NCI-H1092 treated with DMSO at 0.1 percent for 48 hours (cell line): ENCODE measurements around the gene VSTM4.

Experiments
- DNase-seq: peaks from one replicate; lab custom pipeline; 2025; lab: John Stamatoyannopoulos, UW

VSTM4 gene

DNA sequence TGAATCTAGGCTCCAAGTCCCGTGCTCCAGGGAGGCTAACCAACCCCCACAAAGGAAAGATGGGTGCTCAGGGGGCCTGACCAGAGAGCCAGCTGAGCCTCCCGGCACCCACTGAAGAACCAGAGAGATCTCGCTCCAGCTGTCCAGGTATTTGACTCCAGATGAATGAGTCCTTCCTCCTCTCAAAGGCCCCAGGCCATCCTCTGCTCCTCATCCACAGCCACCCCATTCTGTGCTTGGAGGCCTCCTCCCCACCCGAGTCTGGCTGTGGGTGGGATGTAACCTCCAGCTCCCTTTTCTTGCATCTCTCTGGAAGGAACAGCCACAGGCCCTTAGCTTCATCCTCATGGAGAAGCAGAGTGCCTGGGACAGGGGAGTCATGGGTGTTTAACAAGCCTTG is 44.6 kb downstream of the VSTM4 start:
- no peak for DNase-seq

DNA sequence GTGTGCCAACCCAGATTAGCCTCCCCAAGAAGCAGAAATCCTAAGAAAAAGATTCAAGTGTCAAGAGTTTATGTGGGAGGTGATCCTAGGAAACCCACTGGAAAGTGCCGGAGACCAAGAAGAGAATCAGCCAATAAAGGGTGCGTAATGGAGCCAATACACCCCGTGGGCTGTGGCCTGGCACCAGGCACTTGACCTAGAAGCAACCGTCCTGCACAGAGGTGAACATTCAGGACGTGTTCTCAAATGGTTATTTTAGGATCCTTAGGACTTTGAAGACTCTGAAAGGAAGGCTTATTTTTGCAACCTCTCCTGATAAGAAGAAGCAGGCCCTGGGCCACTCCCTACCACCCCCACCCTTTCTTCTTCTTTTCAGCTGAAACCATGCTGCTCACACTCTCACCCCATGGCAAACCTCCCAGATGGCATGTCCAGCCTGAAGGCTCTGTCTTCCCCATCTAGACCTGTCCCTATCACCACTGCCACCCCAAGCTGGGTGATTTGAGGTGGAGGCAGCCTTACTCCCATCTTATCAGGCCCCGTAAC is 46.6 kb downstream of the VSTM4 start:
- DNase-seq, result no peak

DNA sequence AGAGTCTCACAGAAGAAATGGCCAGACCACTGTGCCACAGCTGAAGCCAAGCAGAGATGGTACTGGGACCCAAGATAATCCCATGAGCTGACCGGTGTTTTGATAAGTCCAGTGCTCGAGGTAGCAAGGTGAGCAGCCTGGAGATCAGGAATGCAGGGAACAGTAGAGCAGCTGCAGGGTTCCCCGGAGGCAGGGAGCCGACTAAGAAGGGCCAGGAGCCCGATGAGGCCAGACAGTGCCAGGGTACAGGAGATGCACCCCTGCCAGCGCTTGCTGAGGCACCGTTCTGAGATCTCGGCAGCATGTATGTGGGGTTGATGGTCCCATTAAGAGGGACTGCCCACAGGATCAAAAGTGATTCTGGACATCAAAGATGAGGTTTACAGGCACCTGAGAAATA is 47.1 kb downstream of the VSTM4 start:
- DNase-seq, result no peak

DNA sequence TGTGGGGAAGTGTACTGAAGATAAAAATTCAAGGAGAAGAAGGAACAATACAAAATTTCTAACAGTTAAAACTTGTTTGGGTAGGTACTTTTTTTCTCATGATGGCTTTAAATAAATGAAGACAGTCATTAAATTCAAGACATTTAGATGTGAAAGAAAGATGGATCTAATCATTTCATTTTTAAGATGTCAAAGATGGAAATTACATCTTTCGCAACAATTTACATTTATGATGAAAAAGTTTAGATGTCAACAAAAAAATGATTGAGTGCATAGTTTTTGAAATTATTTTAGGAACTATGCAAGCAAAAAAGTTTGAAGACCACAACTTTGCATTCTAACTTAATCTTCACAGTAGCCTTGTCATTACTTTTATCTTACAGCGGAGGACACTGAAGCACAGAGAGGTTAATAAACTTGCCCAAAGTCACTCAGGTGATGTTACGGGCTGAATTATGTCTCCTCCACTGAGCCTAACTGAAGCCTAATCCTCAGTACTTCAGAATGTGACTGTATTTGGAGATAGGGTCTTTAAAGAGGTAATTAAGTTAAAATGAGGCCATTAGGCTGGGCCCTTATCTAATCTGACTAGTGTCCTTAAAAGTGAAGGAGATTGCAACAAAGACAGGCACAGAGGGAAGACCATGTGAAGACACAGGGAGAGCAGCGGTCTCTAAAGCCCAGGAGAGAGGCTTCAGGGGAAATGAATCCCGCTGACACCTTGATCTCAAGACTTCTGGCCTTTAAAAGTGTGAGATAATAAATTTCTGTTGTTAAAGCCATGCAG is 48.2 kb downstream of the VSTM4 start:
- no peak for DNase-seq

DNA sequence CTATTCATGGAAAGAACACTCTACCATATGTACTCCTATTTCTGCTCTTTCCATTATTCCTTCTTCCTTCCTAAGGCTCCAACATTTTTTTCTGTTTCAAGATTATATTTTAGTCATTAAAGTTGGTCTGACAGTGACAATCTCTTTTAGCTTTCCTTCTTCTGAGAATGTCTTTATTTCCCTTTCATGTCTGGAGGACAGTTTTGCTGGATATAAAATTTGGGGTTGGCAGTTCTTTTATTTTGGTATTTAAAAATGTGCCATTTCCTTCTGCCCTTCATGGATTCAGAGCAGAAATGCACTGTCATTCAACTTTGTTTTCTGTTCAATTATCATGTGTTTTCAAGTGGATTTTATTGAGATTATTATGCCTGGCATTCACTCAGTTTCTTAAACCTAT is 53.1 kb downstream of the VSTM4 start:
- no peak for DNase-seq

DNA sequence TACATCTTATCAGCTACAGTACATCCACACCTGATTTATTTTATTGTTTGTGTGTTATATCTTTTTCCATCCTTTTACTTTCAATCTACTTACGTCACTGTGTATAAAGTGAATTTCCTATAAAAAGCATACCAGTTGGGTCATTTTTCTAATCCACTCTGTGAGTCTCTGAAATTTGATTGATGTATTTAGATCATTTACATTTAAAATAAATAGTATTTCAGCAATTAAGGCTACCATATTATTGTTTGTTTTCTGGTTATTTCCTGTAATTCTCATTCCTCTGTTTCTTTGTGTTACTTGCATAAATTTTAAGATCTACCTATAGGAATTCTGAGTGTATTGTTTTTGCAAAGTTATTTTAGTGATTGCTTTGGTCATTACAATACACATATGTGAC is 53.7 kb downstream of the VSTM4 start:
- no peak for DNase-seq

DNA sequence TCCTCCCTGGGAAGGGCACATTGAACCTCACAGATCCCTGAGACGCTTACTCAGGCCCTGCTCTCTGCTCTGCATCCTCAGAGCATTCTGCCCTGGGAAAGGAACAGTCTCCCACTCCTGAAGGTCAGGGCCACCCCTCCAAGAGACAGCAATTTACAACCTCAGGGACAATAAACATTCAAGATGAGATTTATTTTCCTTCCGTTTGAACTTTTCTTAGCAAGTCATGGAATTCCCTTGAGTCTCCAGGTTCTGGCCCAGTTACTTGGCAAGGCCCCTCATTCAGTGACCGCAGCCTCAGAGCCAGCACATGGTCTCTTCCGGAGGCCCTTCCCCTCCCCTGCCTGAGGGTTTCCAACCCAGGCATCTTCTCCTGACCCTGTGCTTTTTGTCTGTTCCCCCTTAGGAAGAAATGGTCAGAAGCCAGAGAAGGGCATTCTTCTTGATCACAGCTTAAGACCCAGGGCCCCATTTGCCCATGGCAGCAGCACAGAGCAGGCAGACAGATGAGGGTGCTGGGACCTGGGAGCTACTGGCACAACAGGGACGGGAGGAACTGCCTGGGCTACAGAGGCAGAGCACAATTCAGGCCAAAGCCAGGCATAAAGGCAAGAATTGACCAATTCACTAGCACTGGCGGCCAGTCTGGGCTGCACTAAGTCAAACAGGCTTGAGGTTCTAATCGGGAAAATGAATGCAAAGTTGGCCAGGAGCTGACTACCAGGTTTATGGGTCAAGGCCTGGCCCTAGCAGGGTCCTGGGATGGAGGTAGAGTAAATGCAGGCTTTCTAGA is 56.7 kb downstream of the VSTM4 start:
- no peak for DNase-seq

DNA sequence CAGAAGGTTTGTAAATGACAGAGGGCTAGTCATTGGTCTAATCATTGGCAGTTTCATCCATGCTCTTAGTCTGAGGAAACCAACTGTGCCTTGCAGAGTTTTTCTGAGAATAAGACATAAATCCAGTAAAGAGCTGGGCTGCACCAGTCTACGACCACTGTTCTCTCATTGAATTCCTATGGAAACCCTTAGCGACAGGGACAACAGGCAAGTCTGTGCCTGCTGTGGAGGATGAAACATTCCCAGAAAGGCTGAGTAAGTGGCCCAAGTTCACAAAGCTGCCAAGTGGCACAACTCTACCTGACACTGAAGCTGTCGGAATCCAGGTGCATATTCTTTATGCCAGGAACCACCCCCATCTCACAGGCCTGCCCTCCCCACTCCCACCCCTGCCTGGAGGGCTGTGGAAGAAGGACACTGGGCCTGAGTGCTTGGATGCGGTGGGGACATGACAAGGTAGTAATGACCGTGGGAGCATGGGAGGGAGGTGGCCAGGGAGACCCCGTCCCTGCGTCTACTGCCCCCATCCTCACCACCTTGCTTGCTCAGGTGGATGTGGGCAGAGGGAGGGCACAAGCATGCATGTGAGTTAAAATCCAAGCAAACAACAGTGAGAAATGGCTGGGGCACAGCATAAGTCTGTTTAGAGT is 58.0 kb downstream of the VSTM4 start:
- DNase-seq, result no peak

DNA sequence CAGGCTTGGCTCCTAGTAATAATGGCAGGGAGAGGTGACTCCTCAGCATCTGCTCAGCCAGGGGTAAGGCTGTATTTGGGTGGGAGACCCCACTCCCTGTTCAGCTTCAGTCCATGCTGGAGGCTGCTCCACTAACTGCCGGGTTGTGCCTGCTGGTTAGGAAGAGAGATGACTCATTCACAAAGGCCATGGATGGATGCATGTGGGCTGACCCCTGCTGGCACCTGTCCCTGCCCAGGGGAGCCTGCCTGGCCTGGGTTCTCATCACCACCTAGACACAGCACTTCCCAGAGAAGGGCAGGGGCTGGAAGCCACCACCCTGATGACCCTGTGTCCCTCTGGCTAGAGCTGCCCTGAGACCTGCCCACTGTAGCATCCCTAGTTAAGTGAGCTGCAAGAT is 59.0 kb downstream of the VSTM4 start:
- DNase-seq, result no peak

DNA sequence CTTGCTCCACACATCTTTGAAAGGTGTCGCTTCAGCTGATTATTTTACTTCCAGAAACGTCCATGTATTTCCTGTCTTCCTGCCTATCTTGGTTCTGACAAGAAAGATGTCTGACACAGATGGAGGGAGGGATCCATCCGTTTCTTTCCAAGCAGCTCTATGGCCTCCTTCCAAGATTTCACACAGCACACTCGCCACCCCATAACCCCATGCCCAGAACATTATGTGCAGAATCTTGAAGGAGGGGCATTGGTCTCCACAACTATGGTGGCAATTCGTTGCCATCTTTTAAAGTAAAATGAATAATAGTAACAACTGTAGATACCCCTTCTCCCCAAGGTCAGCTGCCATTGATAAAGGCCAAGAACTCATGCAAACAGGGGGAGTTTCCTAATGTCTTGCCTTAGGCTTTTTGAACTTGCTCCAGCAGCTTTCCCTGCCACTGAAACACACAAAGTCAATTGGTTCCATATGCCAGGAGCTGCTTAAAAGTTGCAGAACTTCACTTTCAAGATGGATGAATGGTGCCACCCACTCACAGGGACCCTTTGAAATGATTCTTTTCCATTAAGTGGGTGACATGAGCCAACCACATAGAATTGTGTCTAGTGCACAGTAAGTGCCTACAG is 60.0 kb downstream of the VSTM4 start:
- DNase-seq, result no peak

DNA sequence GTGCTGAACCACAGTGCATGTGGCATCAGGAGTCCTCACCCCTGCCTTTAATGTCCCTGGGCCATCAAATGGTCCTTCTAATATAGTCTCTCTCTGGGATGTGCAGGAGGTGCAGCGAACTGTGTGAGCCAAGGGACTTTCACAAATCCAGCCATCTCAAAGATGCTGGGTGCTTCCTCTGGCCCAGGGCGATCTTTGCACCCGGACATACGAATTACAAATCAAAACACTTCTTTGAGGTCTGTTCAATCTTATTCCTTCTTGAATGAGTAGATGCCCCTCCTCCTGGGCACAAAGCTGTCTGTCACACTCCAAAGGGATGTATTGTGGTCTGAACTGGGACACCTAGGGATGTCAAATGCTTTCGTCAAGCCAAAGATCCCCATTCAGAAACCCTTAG is 60.6 kb downstream of the VSTM4 start:
- DNase-seq, result no peak

DNA sequence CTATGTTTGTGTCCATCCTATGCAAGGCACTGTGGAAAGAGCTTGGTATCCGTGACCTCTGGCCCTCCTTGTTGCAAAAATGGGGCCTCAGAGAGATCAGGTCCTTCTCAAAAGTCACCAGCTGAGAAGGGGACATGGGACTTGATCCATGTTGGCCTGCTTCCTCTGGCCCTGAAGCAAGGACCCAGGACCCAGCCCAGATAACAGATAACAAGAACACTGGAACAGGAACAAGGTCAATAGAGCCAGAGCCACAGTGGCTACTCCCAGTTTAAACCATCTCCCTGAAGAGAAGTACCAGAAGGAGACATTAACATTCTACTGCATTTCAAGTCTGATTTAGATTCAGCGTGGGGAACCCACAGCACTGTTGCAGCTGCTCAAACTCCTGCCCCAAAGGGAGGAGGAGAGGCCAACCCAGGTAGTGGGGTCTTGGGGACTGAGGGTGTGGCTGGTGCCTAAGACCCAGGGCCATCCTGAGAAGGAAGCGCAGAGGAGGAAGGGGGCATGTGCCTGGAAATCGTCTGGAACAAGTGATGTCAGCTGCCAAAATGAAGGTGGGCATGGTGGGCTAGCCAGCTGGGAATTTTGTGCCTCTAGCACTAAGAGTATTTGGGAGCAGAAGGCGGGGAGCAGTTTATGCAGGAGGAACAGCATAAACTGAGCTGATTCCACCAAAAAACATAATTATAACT is 61.2 kb downstream of the VSTM4 start:
- DNase-seq, result no peak

DNA sequence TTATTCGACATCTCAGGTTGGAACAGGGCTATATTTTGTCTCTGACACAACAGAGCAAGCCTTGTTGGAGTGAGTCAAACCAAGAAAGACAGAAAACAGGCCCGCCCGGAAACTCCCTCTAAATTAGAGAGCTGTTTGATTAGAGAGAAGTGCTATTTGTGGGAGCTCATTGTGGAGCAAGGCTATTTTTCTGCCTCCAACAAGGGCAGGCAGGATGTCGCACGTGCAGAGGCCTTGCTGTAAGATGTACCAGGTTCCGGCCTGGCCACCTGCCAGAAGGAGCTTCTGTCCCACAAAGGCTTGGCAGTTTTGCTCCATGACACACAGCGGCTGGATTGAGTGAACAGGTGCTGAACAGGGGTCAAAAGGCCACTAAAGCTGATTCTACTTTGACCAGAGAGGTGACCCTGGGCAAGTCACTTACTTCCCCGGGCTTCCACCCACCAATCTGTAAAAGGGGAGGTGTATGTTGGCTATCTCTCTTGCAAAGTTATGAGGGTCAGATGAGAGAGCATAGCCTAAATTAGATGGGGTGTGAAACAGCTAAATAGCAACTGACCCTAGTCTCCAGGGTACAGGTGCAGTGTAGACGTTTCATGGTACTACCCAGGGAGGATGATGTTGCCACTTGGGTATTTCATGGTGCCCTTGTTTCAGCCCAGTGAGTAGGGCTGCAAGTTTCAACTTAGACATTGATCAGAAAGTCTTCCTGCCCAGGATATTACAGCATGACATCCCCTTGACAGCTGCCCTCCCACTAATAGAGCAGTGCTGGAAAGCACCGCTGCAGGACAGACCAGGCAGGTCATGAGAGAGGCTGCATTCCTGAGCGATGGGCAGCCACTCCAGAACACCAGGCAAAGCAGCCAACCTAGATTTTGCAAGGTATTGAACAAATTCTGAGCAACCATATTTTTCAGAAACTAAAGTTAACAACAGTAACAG is 62.0 kb downstream of the VSTM4 start:
- no peak for DNase-seq

DNA sequence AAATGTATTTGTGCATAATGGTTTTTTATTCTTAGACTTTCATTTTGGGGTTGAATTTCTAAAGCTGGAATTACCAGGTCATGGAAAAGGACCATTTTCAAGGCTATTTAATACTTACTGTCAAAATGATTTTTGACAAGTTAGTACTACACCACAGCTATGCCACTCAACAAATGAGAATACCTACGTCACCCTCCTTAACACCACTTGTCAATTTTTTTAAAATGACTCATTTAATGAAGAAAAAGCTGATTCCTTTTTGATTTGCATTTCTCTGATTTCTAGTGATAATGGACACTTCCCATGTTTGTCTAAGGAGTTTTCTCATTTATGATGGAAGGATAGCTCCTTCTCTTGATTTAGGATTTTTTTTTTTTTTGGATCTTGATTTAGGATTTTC is 63.3 kb downstream of the VSTM4 start:
- no peak for DNase-seq

DNA sequence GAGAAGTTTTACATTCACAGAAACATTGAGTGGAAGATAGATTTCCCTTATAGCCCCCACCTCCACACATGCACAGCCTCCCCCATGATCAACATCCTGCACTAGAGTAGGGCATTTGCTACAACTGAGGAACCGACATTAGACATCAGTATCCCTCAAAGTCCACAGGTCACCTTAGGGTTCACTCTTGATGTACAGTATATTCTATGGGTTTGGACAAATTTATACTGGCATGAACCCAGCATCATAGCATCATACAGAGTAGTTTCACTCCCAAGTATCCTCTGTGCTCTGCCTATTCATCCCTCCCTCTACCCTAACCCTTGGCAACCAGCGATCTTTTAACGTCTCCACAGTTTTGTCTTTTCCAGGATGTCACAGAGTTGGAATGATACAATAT is 64.4 kb downstream of the VSTM4 start:
- DNase-seq, result no peak

DNA sequence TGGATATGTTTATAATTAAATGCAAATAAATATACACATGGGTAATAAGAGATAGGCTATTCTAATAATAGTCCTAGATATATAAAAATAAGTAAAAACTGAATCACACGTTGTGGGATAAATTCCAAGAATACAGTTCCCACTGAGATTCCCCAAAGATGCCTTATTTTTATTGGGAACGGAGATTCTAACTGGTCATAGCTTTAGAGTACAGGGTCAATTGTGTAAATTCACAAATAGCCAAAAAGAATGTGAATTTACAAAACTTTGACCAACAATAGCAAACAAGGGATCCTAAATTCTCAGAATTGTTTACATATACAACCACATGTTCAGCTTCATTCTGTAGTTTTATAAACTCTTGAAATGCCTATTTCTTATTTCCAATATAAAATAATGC is 65.0 kb downstream of the VSTM4 start:
- no peak for DNase-seq

DNA sequence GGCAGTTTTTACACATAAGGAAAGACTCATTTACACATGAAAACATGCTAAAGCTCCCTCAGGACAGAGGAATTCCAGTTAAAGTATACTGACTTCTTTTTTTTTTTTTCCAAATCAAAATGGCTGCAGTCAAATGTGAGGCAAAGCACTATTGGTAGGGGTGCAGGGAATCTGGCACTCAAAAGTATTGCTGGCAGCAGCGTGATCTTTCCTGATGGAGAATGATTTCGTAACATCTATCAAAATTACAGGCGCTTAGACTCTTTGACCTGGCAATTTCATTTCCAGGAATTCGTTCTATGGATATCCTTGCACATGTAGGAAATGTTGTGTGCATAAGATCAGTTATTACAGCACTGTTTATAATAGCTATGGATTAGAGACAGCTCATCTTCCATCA is 65.7 kb downstream of the VSTM4 start:
- DNase-seq, result no peak

DNA sequence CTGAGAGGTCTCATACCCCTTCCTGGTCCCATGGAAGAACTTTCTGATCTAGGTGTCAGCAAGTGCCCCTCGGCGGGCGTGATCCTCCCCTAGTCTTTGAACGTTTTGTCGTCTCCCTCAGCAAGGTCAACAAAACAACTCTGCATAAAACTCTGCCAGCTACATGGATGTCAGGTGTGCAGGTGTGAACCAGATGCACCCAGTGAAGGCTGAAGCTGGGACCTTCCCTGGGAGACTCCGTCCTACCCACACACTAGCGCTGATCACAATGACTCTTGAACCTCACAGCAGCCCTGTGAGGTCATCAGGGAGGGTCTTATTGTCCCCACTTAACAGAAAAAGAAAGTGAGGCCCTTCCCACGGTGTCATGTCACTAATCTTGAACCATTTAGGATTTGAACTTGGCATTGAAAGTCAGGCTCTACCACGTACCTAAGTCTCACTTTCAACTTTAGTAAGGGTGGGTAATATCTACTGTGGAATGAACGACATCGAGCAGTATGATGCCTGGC is 68.1 kb downstream of the VSTM4 start:
- DNase-seq, result no peak

DNA sequence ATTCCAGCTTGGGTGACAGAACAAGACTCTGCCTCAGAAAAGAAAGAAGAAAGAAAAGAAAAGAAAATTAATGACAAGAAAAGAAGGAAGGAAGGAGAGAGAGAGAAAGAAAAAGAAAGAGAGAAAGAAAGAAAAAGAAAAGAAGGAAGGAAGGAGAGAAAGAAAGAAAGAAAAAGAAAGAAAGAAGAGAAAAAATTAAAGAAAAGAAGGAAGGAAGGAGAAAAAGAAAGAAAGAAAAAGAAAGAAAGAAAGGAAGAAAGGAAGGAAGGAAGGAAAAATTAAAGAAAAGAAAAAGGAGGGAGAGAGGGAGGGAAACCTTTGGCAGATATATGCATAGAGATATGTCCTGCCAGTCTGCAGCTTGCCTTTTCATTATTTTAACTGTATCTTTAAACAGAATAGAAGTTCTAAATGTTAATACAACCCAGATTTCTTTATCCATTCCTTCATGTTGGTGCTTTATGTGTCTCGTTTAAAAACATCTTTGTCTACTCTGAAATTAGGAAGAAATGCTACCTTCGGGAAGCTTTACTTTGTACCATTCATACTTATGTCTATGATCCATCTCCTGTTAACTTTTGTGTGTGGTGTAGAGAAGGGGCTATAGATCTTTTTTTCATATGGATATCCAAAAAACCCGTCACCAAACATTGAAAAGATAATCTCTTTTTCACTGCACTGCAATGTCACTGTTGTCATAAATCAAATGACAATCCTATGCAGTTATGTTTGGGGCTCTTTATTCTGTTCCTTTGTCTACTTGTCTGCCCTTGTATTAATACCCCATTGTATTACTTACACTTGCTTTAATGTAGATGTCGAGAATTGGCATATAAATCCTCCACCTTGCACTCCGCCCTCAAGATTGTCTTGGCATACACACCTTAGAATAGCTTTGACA is 70.8 kb downstream of the VSTM4 start:
- DNase-seq, result no peak
